Keratinocyte (primary cell): ENCODE data around the gene PRR11.

Experiments used
- EZH2 ChIP-seq: IDR thresholded peaks from one replicate; pipeline ENCODE4 v1.6.1; 2012; ENCODE audit warnings: inconsistent platforms, mild to moderate bottlenecking, low read length, moderate library complexity
- TF ChIP-seq, protein P1 (sequence below), 3 experiments: IDR thresholded peaks in 1 of 3; conservative IDR thresholded peaks in 1 of 3; optimal IDR thresholded peaks in 1 of 3; 2 replicates in 2 of 3; 3 replicates in 1 of 3; pipeline versions ENCODE3 to v1.5.1; 2011; ENCODE audit warnings: low read length in 3 of 3, mild to moderate bottlenecking in 3 of 3, moderate library complexity in 2 of 3, control low read depth in 1 of 3, inconsistent platforms in 1 of 3; ENCODE audit not compliant: insufficient read depth in 2 of 3; ENCODE audit errors: extremely low read depth in 1 of 3

- TF ChIP-seq, protein P1, sequence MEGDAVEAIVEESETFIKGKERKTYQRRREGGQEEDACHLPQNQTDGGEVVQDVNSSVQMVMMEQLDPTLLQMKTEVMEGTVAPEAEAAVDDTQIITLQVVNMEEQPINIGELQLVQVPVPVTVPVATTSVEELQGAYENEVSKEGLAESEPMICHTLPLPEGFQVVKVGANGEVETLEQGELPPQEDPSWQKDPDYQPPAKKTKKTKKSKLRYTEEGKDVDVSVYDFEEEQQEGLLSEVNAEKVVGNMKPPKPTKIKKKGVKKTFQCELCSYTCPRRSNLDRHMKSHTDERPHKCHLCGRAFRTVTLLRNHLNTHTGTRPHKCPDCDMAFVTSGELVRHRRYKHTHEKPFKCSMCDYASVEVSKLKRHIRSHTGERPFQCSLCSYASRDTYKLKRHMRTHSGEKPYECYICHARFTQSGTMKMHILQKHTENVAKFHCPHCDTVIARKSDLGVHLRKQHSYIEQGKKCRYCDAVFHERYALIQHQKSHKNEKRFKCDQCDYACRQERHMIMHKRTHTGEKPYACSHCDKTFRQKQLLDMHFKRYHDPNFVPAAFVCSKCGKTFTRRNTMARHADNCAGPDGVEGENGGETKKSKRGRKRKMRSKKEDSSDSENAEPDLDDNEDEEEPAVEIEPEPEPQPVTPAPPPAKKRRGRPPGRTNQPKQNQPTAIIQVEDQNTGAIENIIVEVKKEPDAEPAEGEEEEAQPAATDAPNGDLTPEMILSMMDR (optimal IDR thresholded peaks at IDR 0.05 in 1 of 3, IDR thresholded peaks at IDR 0.05 in 1 of 3, conservative IDR thresholded peaks at IDR 0.05 in 1 of 3; ENCODE audit: extremely low read depth in 1 of 3, insufficient read depth in 2 of 3, low read length in 3 of 3) = no peak
- TF ChIP-seq EZH2 = no peak
Observed at GRCh38 chr17:59149051-59149450, 6.5 kb upstream of the PRR11 start.
